Measurements from ENCODE around the gene ACSM5. TPM values are rescaled to one million over a fixed set of nuclear protein-coding genes. Genes with fewer than 3 reads are reported as not detected.
"Not testable (repeated sequence)": the region's sequence is repeated elsewhere in the genome, so short reads cannot be mapped to it uniquely, and the experiment has no call there.

ACSM5 gene
- total RNA-seq, 4 donors from 2014 or later: 0.67 to 5.0 (median 2.0) TPM

- no peaks in the 10 kb centered on the region for H3K27me3 ChIP-seq
- H3K27ac ChIP-seq: no peak overlapping the region
- H3K9me3 ChIP-seq: no peaks in the 10 kb centered on the region
- no peak for TF ChIP-seq POLR2A (IDR thresholded peaks at IDR 0.05)
- TF ChIP-seq CTCF (IDR thresholded peaks at IDR 0.05): no peak
- no peak overlapping the region for H3K4me3 ChIP-seq
- no peaks in the 10 kb centered on the region for H3K36me3 ChIP-seq
- no peaks in the 10 kb centered on the region for H3K4me1 ChIP-seq
- DNase-seq: no peak
These were observed 31.9 kb downstream of the ACSM5 start for GRCh38 chr16:20441191-20441590.

GRCh38 chr16:20441859-20442258 is 32.5 kb downstream of the ACSM5 start:
- not testable (repeated sequence) for H3K4me1 ChIP-seq, H3K9me3 ChIP-seq, H3K36me3 ChIP-seq, DNase-seq, H3K27me3 ChIP-seq, H3K27ac ChIP-seq, H3K4me3 ChIP-seq

- not testable (repeated sequence) for DNase-seq, H3K4me3 ChIP-seq, H3K4me1 ChIP-seq, H3K36me3 ChIP-seq, H3K9me3 ChIP-seq, H3K27ac ChIP-seq, H3K27me3 ChIP-seq
These were observed 37.5 kb downstream of the ACSM5 start for GRCh38 chr16:20446652-20447393.

GRCh38 chr16:20451364-20451763 is 42.0 kb downstream of the ACSM5 start, which contains the start of gene ACSM2A:
ACSM2A (plus strand) TSS chr16:20451521; CDS start chr16:20460115, 8,594 bp downstream.
- H3K9me3 ChIP-seq, H3K27me3 ChIP-seq, H3K4me3 ChIP-seq, DNase-seq, H3K36me3 ChIP-seq, H3K27ac ChIP-seq, H3K4me1 ChIP-seq: not testable (repeated sequence)

- H3K27ac ChIP-seq, H3K36me3 ChIP-seq, H3K9me3 ChIP-seq, H3K27me3 ChIP-seq, H3K4me3 ChIP-seq, H3K4me1 ChIP-seq, DNase-seq: not testable (repeated sequence)
These were observed 44.3 kb downstream of the ACSM5 start for GRCh38 chr16:20453633-20454032.

- H3K4me3 ChIP-seq, H3K27ac ChIP-seq, H3K27me3 ChIP-seq, H3K4me1 ChIP-seq, H3K9me3 ChIP-seq, H3K36me3 ChIP-seq, DNase-seq: not testable (repeated sequence)
These were observed 49.9 kb downstream of the ACSM5 start for GRCh38 chr16:20459227-20459626.

- not testable (repeated sequence) for H3K27me3 ChIP-seq, H3K9me3 ChIP-seq, H3K4me3 ChIP-seq, H3K27ac ChIP-seq, DNase-seq, H3K4me1 ChIP-seq, H3K36me3 ChIP-seq
These were observed 51.0 kb downstream of the ACSM5 start for GRCh38 chr16:20460313-20460712.

GRCh38 chr16:20468954-20469353 is 59.6 kb downstream of the ACSM5 start:
- H3K27me3 ChIP-seq, H3K27ac ChIP-seq, H3K4me3 ChIP-seq, DNase-seq, H3K9me3 ChIP-seq, H3K36me3 ChIP-seq, H3K4me1 ChIP-seq: not testable (repeated sequence)

- H3K27me3 ChIP-seq, H3K27ac ChIP-seq, H3K9me3 ChIP-seq, DNase-seq, H3K4me3 ChIP-seq, H3K4me1 ChIP-seq, H3K36me3 ChIP-seq: not testable (repeated sequence)
These were observed 60.6 kb downstream of the ACSM5 start for GRCh38 chr16:20469930-20470329.

- not testable (repeated sequence) for H3K27me3 ChIP-seq, H3K4me1 ChIP-seq, H3K9me3 ChIP-seq, H3K36me3 ChIP-seq, H3K4me3 ChIP-seq, DNase-seq, H3K27ac ChIP-seq
These were observed 61.4 kb downstream of the ACSM5 start for GRCh38 chr16:20470732-20471131.

GRCh38 chr16:20477188-20477744 is 67.9 kb downstream of the ACSM5 start:
- not testable (repeated sequence) for H3K4me1 ChIP-seq, H3K27ac ChIP-seq, H3K4me3 ChIP-seq, H3K36me3 ChIP-seq, H3K27me3 ChIP-seq, H3K9me3 ChIP-seq, DNase-seq

GRCh38 chr16:20483989-20484388 is 74.7 kb downstream of the ACSM5 start:
- H3K36me3 ChIP-seq, H3K27me3 ChIP-seq, H3K4me3 ChIP-seq, DNase-seq, H3K9me3 ChIP-seq, H3K27ac ChIP-seq, H3K4me1 ChIP-seq: not testable (repeated sequence)

All from Peyer's patch (tissue), 4 donors.